ENCODE data around the gene ZNF133. TPM values are rescaled to one million over a fixed set of nuclear protein-coding genes. Genes with fewer than 3 reads are reported as not detected.

ZNF133 gene
- total and polyA plus RNA-seq, 2 of the 13 experiments (the other 11 are each of a cell fraction or from before 2014, with no cell fraction given): 23.5 to 26.7 TPM

DNA sequence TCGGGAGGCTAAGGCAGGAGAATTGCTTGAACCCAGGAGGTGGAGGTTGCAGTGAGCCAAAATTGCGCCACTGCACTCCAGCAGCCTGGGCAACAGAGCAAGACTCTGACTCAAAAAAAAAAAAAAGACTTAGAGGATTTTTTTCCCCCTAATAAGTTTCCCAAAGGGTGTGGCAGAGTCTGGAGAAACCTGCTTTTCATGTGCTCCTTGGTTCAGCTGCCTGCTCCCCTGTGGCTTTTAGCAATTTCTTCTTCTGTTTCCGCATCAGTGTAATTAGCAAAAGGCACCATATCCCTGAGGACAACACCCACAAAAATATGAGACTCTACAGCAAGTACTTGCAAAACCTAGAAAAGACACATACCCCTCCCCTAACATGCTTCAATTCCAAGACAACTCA is 28.6 kb upstream of the ZNF133 start (continued):
- TF ChIP-seq ZHX1 (CRISPR knock-in tag; IDR thresholded peaks at IDR 0.05; ENCODE audit: low read depth) (no peak), JUN (CRISPR knock-in tag; IDR thresholded peaks at IDR 0.05) (no peak), FOSL1 (CRISPR knock-in tag; IDR thresholded peaks at IDR 0.05; ENCODE audit: borderline replicate concordance) (no peak), AKNA (CRISPR knock-in tag; IDR thresholded peaks at IDR 0.05; ENCODE audit: borderline replicate concordance) (no peak), HOXA7 (CRISPR knock-in tag; IDR thresholded peaks at IDR 0.05) (no peak), NFYB (CRISPR knock-in tag; IDR thresholded peaks at IDR 0.05) (no peak), ZNF816 (CRISPR knock-in tag; IDR thresholded peaks at IDR 0.05; ENCODE audit: borderline replicate concordance) (no peak), CBFB (CRISPR knock-in tag; IDR thresholded peaks at IDR 0.05) (no peak)
